Adrenal gland (tissue), 5 donors: Measurements from ENCODE around the gene SLC24A4.
"Not testable (repeated sequence)": the region's sequence is repeated elsewhere in the genome, so short reads cannot be mapped to it uniquely, and the experiment has no call there.

Source experiments
- CTCF ChIP-seq, 6 experiments: fragments of 450-650 bp in 4 of 6; fragments of 200-600 bp in 2 of 6; sonication (generic) in 1 of 6; IDR thresholded peaks; 1 replicate in 5 of 6; 2 replicates in 1 of 6; pipeline versions ENCODE4 v1.5.1 to v1.8.0; 2016 to 2021; ENCODE audit warnings: antibody characterized with exemption in 6 of 6, mild to moderate bottlenecking in 2 of 6, moderate library complexity in 1 of 6
- POLR2A ChIP-seq, 2 donors: fragments of 450-650 bp; IDR thresholded peaks; one replicate each; pipeline ENCODE4 v1.6.1; 2017; ENCODE audit warnings: antibody characterized with exemption in 2 of 2, mild to moderate bottlenecking in 2 of 2, moderate library complexity in 1 of 2
- donor health status: DM: no; HTN: no; CAD: no.

DNA sequence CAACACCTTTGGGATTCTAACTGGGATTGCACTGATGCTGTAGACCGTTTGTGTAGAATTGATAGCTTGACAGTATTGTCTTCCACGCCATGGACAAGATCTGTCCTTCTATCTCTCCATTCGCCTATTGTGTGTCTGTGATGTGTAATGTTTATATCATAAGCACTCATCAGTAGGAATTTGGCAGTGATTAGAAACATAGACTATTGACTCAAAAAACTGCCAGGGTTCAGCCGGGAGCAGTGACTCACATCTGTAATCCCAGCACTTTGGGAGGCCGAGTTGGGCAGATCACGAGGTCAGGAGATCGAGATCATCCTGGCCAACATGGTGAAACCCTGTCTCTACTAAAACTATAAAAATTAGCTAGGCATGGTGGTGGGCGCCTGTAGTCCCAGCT is 213.3 kb downstream of the SLC24A4 start:
- not testable (repeated sequence) for TF ChIP-seq POLR2A, CTCF (IDR thresholded peaks at IDR 0.05)
